Esophagus squamous epithelium (tissue), 5 donors: ENCODE measurements around the gene BCL2. TPM values are rescaled to one million over a fixed set of nuclear protein-coding genes. Genes with fewer than 3 reads are reported as not detected.

Experiments
- DNase-seq: peaks from one replicate; lab custom pipeline; 2025; lab: John Stamatoyannopoulos, UW
- H3K27ac ChIP-seq, 4 donors: fragments of 200-600 bp; sonication (generic); one replicate each; pipeline ENCODE4 v1.5.1; 2016 to 2019; ENCODE audit warnings: mild to moderate bottlenecking in 1 of 4
- H3K27me3 ChIP-seq, 4 donors: fragments of 200-600 bp; sonication (generic); 1 replicate in 3 of 4; 2 replicates in 1 of 4; pipeline versions ENCODE4 v1.5.1 to v1.6.0; 2017 to 2021; ENCODE audit warnings: antibody characterized with exemption in 1 of 4
- H3K36me3 ChIP-seq, 3 donors: fragments of 200-600 bp; sonication (generic); one replicate each; pipeline ENCODE4 v1.5.1; 2016 to 2019
- H3K4me1 ChIP-seq, 3 donors: fragments of 200-600 bp; sonication (generic); one replicate each; pipeline ENCODE4 v1.5.1; 2017 to 2019
- H3K4me3 ChIP-seq, 4 donors: fragments of 200-600 bp; sonication (generic); 1 replicate in 3 of 4; 2 replicates in 1 of 4; pipeline ENCODE4 v1.5.1; 2016 to 2019; ENCODE audit warnings: mild to moderate bottlenecking in 2 of 4, moderate library complexity in 1 of 4
- H3K9me3 ChIP-seq, 3 donors: fragments of 200-600 bp; sonication (generic); one replicate each; pipeline ENCODE4 v1.5.1; 2016 to 2019
- CTCF ChIP-seq, 6 experiments: fragments of 450-650 bp in 4 of 6; fragments of 200-600 bp in 2 of 6; sonication (generic) in 2 of 6; IDR thresholded peaks; one replicate each; pipeline ENCODE4 v1.5.1; 2016 to 2019; ENCODE audit warnings: antibody characterized with exemption in 6 of 6, mild to moderate bottlenecking in 4 of 6, moderate library complexity in 4 of 6
- POLR2A ChIP-seq, 4 donors: fragments of 450-650 bp; IDR thresholded peaks; one replicate each; pipeline ENCODE4 v1.6.1; 2017; ENCODE audit warnings: antibody characterized with exemption in 4 of 4, mild to moderate bottlenecking in 4 of 4, moderate library complexity in 3 of 4
- WGBS, 2 donors: methylation state at CpG; one replicate each; pipeline ENCODE4 v1.1.5; 2018; 5-methylcytosine and 5-hydroxymethylcytosine counted together
- intact Hi-C: fragments of 100-400 bp; cut with DNase I; formaldehyde crosslinking; loops from one replicate; pipeline ENCODE4 v1.15.0; 2022
- total RNA-seq, 4 donors: library from RNA; depleted of rRNA; stranded (reverse); fragments of >200 nt; gene quantifications; one replicate each; pipeline ENCODE4 v1.1.0, GENCODE V29; 2016
- donor health status: DM: yes; HTN: yes; CAD: no.

BCL2 gene
- total RNA-seq, 4 donors from 2014 or later = 3.1 to 17.4 (median 4.2) TPM

DNA sequence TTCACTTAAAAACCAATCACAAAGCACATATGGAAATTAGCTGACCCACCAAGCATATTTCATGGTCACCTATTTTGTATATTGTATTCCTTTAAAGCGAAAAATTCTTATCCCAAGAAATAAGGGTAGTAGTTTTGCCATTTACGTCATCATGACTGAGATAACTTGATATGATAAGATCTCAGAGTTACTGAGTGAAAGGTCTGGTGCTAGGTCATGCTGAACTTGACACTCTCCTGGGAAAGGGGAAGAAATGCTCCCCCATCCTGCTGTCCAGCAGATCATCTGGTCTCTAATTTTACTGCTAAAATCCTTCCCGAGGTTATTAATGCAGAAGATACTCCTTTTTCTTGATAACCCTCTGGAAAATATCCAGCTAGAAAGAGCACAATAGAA is 78.3 kb downstream of the BCL2 start:
- Histone ChIP-seq H3K9me3 (no peaks in the 10 kb centered on the region), H3K36me3 (no peaks in the 10 kb centered on the region), H3K4me3 (no peak overlapping the region), H3K4me1 (peaks cover 15 to 30% (median 15%) of the 10 kb centered on the region in 3 donors), H3K27me3 (no peaks in the 10 kb centered on the region), H3K27ac (no peak overlapping the region)
- no peak for TF ChIP-seq CTCF (IDR thresholded peaks at IDR 0.05)
- TF ChIP-seq POLR2A (IDR thresholded peaks at IDR 0.05) = no peak
- DNase-seq = no peak
- intact Hi-C loops = no loop called here
- 77 to 84% methylated on average over 3 of the region's 3 CpGs for WGBS, 2 donors

DNA sequence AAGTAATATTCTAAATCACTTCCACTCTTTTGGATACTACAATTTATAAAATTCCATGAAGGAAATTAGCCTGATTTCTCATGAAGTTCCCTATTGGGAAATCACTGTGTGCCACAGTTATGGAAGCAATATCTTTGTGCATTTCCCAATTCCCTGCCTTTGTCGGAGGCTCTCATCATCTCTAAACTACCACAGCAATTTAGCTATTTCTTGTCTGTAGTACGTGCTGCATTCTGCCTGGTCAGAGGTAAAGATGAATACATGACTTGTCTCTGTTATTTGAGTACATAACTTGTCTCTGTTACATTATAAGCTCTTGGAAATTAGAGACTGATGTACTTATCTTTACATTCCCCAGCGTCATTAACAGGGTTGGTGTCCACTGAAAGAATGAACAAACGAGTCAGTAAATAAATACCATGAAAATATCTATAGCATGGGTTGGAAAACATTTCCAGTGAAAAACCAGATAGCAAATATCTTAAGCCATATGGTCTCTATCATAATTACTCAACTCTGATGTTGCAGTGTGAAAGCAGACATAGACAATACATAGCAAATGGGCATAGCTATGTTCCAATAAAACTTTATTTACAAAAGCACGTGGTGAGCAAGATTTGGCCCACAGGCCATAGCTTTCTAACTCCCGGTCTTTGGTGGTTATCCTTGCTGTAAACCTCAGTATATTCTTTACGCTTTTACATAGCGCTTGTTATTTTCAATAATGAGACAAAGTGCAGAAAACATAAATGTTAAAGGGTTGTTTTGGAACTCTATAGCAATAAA is 78.8 kb downstream of the BCL2 start:
- Histone ChIP-seq H3K9me3 (no peaks in the 10 kb centered on the region), H3K36me3 (no peaks in the 10 kb centered on the region), H3K4me3 (no peak overlapping the region), H3K27ac (no peak overlapping the region), H3K27me3 (no peaks in the 10 kb centered on the region), H3K4me1 (peaks cover 15 to 30% (median 15%) of the 10 kb centered on the region in 3 donors)
- TF ChIP-seq POLR2A (IDR thresholded peaks at IDR 0.05) (no peak), CTCF (IDR thresholded peaks at IDR 0.05) (no peak)
- intact Hi-C loops = no loop called here
- WGBS, 2 donors = 76 to 79% methylated on average over 8 of the region's 8 CpGs
- no peak for DNase-seq

- WGBS, 2 donors = 84 to 88% methylated on average over 6 to 8 of the region's 9 CpGs
- H3K27ac ChIP-seq = peak overlapping the region; percentile 53 to 84 (median 80)
- no peaks in the 10 kb centered on the region for H3K9me3 ChIP-seq
- no peaks in the 10 kb centered on the region for H3K27me3 ChIP-seq
- H3K4me1 ChIP-seq = peaks cover 15 to 30% (median 15%) of the 10 kb centered on the region in 3 donors
- intact Hi-C loops = no loop called here
- TF ChIP-seq CTCF (IDR thresholded peaks at IDR 0.05) (no peak), POLR2A (IDR thresholded peaks at IDR 0.05) (no peak)
- H3K4me3 ChIP-seq = no peak overlapping the region
- no peaks in the 10 kb centered on the region for H3K36me3 ChIP-seq
- no peak for DNase-seq
Observed at GRCh38 chr18:63238693-63239075, 80.9 kb downstream of the BCL2 start.

- H3K27ac ChIP-seq = peak overlapping the region; percentile 53 to 87 (median 81)
- no peaks in the 10 kb centered on the region for H3K27me3 ChIP-seq
- H3K36me3 ChIP-seq = no peaks in the 10 kb centered on the region
- DNase-seq = no peak
- peak overlapping the region in 1 of 4 donors; percentile 29 for H3K4me3 ChIP-seq
- intact Hi-C loops = no loop called here
- H3K9me3 ChIP-seq = no peaks in the 10 kb centered on the region
- peaks cover 15 to 35% (median 15%) of the 10 kb centered on the region in 3 donors for H3K4me1 ChIP-seq
- 22 to 28% methylated on average over 14 of the region's 14 CpGs for WGBS, 2 donors
- TF ChIP-seq CTCF (IDR thresholded peaks at IDR 0.05) (no peak), POLR2A (IDR thresholded peaks at IDR 0.05) (no peak)
Observed at GRCh38 chr18:63237881-63238692, 81.5 kb downstream of the BCL2 start.
